Sigmoid colon (tissue), 7 donors: Measurements from ENCODE around the gene SPEN. TPM values are rescaled to one million over a fixed set of nuclear protein-coding genes. Genes with fewer than 3 reads are reported as not detected.
"Not testable (repeated sequence)": the region's sequence is repeated elsewhere in the genome, so short reads cannot be mapped to it uniquely, and the experiment has no call there.

Source experiments
- DNase-seq: peaks from one replicate; pipeline ENCODE4 v3.0.0-alpha.2; 2019
- H3K27ac ChIP-seq, 4 donors: fragments of 200-600 bp; sonication (generic); one replicate each; pipeline ENCODE4 v1.5.1; 2016 to 2019; ENCODE audit warnings: mild to moderate bottlenecking in 1 of 4
- H3K27me3 ChIP-seq, 3 donors: fragments of 200-600 bp; sonication (generic); one replicate each; pipeline ENCODE4 v1.5.1; 2019; ENCODE audit warnings: mild to moderate bottlenecking in 1 of 3
- H3K36me3 ChIP-seq, 4 donors: fragments of 200-600 bp; sonication (generic); one replicate each; pipeline ENCODE4 v1.5.1; 2016 to 2019
- H3K4me1 ChIP-seq, 4 donors: fragments of 200-600 bp; sonication (generic); one replicate each; pipeline ENCODE4 v1.5.1; 2017 to 2019
- H3K4me3 ChIP-seq, 4 donors: fragments of 200-600 bp; sonication (generic); one replicate each; pipeline ENCODE4 v1.5.1; 2017 to 2019; ENCODE audit warnings: mild to moderate bottlenecking in 2 of 4, moderate library complexity in 1 of 4
- H3K9me3 ChIP-seq, 4 donors: fragments of 200-600 bp in 3 of 4; sonication (generic) in 3 of 4; one replicate each; pipeline versions ENCODE4 v1.5.1 to v1.6.1; 2013 to 2019
- EP300 ChIP-seq, 4 donors: sonication (generic); formaldehyde crosslinking; IDR thresholded peaks; one replicate each; pipeline ENCODE4 v1.6.1; 2017; ENCODE audit warnings: antibody characterized with exemption in 4 of 4
- POLR2A ChIP-seq, 2 donors: fragments of 450-650 bp; IDR thresholded peaks; one replicate each; pipeline ENCODE4 v1.6.1; 2016; ENCODE audit warnings: antibody characterized with exemption in 2 of 2, mild to moderate bottlenecking in 2 of 2, moderate library complexity in 2 of 2
- POLR2AphosphoS5 ChIP-seq, 4 donors: sonication (generic); formaldehyde crosslinking; IDR thresholded peaks; one replicate each; pipeline ENCODE4 v1.6.1; 2017; ENCODE audit warnings: antibody characterized with exemption in 4 of 4
- WGBS, 2 donors: extraction: QIAGEN DNeasy Blood & Tissue Kit; methylation state at CpG; one replicate each; pipeline ENCODE4 v1.1.7; 2013; 5-methylcytosine and 5-hydroxymethylcytosine counted together
- intact Hi-C: fragments of 100-400 bp; cut with DNase I; formaldehyde crosslinking; loops from one replicate; pipeline ENCODE4 v1.15.1; 2023
- polyA plus RNA-seq, 3 donors: library from polyadenylated mRNA; stranded (reverse); fragments of 200-250 nt; gene quantifications; one replicate each; pipeline ENCODE4 v1.2.3, GENCODE V29; 2013
- total RNA-seq, 4 donors: library from RNA; depleted of rRNA; stranded (reverse); fragments of >200 nt; gene quantifications; one replicate each; pipeline ENCODE4 v1.1.0, GENCODE V29; 2016
- TF ChIP-seq, protein P1 (sequence below), 4 experiments: fragments of 450-650 bp in 3 of 4; fragments of 200-600 bp in 1 of 4; IDR thresholded peaks; one replicate each; pipeline ENCODE4 v1.5.1; 2016 to 2019; ENCODE audit warnings: antibody characterized with exemption in 4 of 4, mild to moderate bottlenecking in 3 of 4, moderate library complexity in 2 of 4
- donor health status: healthy with polysubstance abuse.
- donor health status: Bipolar disorder and iron deficiency.
- donor health status: healthy.

The SPEN gene
- total and polyA plus RNA-seq, 7 donors, result 7.4 to 38.5 (median 20.7) TPM

DNA sequence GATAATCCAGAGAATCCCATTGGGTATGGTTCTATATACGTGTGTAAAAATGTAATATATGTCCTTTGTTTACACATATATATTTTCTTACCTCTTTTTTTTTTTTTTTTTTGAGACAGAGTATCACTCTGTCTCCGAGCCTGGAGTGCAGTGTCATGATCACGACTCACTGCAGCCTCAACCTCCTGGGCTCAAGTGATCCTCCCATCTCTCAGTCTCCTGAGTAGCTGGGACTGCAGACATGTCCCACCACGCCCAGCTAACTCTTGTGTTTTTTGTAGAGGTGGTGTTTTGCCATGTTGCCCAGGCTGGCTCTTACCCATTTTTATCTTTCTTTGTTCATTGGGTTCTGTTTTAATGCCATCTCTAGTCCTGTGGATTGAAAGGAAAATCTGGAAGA, 68.9 kb downstream of the SPEN start:
- intact Hi-C loops, result no loop called here

DNA sequence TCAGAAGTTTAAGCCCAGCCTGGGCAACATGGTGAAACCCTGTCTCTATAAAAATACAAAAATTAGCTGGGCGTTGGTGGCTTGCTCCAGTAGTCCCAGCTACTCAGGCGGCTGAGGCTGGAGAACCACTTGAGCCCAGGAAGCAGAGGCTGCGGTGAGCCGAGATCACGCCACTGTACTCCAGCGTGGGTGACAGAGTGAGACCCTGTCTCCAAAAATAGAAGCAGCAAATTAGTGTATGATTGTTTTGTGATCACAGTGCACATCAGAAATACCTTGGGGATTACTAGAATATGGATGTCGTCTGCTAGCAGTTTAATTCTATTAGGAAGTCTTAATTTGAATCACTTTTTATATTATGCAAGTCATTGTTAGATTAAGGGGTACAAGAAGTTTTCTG, 69.4 kb downstream of the SPEN start:
- peaks cover 6 to 81% (median 20%) of the 10 kb centered on the region in 4 donors for H3K36me3 ChIP-seq
- intact Hi-C loops, result no loop called here
- no peak overlapping the region for H3K4me3 ChIP-seq
- H3K27me3 ChIP-seq, result no peaks in the 10 kb centered on the region
- peaks cover 0 to 18% (median 11%) of the 10 kb centered on the region in 4 donors for H3K4me1 ChIP-seq
- no peaks in the 10 kb centered on the region for H3K9me3 ChIP-seq
- H3K27ac ChIP-seq, result peak overlapping the region in 3 of 4 donors; percentile 8 to 51 (median 33)
- no peak for DNase-seq
- WGBS, 2 donors, result 67 to 87% methylated on average over 7 of the region's 7 CpGs
- TF ChIP-seq POLR2A (IDR thresholded peaks at IDR 0.05), result no peak
- TF ChIP-seq POLR2AphosphoS5 (IDR thresholded peaks at IDR 0.05), result no peak
- no peak for TF ChIP-seq EP300 (IDR thresholded peaks at IDR 0.05)
- TF ChIP-seq, protein P1, sequence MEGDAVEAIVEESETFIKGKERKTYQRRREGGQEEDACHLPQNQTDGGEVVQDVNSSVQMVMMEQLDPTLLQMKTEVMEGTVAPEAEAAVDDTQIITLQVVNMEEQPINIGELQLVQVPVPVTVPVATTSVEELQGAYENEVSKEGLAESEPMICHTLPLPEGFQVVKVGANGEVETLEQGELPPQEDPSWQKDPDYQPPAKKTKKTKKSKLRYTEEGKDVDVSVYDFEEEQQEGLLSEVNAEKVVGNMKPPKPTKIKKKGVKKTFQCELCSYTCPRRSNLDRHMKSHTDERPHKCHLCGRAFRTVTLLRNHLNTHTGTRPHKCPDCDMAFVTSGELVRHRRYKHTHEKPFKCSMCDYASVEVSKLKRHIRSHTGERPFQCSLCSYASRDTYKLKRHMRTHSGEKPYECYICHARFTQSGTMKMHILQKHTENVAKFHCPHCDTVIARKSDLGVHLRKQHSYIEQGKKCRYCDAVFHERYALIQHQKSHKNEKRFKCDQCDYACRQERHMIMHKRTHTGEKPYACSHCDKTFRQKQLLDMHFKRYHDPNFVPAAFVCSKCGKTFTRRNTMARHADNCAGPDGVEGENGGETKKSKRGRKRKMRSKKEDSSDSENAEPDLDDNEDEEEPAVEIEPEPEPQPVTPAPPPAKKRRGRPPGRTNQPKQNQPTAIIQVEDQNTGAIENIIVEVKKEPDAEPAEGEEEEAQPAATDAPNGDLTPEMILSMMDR (IDR thresholded peaks at IDR 0.05), result no peak

More for the DNA sequence above, 68.9 kb downstream of the SPEN start:
- H3K4me3 ChIP-seq, result peak overlapping the region in 2 of 4 donors; percentile 16 to 17
- 82% methylated on average over 4 of the region's 4 CpGs for WGBS, 2 donors
- no peaks in the 10 kb centered on the region for H3K27me3 ChIP-seq
- H3K36me3 ChIP-seq, result peaks cover 9 to 81% (median 22%) of the 10 kb centered on the region in 4 donors
- no peak for DNase-seq
- TF ChIP-seq, protein P1 (IDR thresholded peaks at IDR 0.05), result no peak
- TF ChIP-seq EP300 (IDR thresholded peaks at IDR 0.05), result no peak
- TF ChIP-seq POLR2AphosphoS5 (IDR thresholded peaks at IDR 0.05), result no peak
- no peak for TF ChIP-seq POLR2A (IDR thresholded peaks at IDR 0.05)
- no peaks in the 10 kb centered on the region for H3K9me3 ChIP-seq
- peaks cover 0 to 18% (median 11%) of the 10 kb centered on the region in 4 donors for H3K4me1 ChIP-seq
- H3K27ac ChIP-seq, result peak overlapping the region in 3 of 4 donors; percentile 8 to 51 (median 33)

DNA sequence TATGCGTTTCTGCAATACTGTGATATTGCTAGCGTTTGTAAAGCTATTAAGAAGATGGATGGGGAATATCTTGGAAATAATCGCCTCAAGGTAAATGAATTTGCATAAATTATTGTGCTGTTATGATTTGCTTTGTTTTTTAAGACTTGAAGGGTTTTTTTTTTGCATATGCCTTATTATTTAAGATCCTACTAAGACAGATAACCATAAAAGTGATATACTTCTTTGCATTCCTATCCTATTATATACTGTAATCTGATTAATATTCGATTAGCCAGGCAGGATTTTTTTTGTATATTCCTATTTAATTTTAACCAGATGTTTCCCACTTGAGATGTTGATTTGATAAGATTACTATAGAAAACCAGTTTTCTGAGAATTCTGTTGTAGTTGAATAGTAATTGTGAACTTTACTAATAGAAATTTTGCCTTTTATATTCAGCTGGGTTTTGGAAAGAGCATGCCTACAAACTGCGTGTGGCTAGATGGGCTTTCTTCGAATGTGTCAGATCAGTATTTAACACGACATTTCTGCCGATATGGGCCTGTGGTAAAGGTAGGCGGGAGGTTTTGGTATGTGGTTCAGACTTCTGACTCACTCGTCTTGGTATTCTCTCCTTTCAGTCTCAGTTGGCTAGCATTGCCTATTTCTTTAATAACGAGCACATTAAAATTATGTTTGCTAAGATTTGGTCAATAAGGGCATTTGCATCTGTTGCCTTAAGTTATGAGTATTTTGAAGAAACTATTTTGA, 71.6 kb downstream of the SPEN start:
- WGBS, 2 donors, result 80 to 91% methylated on average over 11 of the region's 11 CpGs

DNA sequence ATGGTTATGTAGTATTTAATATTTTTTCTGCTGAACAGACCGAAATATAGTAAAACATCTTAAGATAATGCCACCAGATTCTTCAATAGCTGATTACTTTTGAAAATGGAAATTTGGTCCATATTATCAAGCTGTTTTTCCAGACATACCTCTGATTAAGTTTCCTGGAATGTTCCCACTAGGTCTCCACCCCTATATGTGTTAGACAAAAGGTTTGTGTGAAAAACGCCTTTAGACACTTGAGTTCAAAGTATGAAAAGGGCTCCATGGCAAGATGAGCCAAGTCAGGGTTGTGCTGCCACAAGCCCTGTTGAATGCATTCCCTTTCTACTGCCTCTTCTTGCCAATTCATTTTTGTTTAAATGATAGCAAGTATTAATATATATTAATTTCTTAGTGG, 75.7 kb downstream of the SPEN start:
- no peaks in the 10 kb centered on the region for H3K4me1 ChIP-seq
- no peaks in the 10 kb centered on the region for H3K9me3 ChIP-seq
- peaks cover 15 to 92% (median 38%) of the 10 kb centered on the region in 4 donors for H3K36me3 ChIP-seq
- TF ChIP-seq, protein P1 (IDR thresholded peaks at IDR 0.05), result no peak
- no peak for TF ChIP-seq POLR2A (IDR thresholded peaks at IDR 0.05)
- no peak for TF ChIP-seq EP300 (IDR thresholded peaks at IDR 0.05)
- no peak for TF ChIP-seq POLR2AphosphoS5 (IDR thresholded peaks at IDR 0.05)
- no peaks in the 10 kb centered on the region for H3K27me3 ChIP-seq
- intact Hi-C loops, result no loop called here
- H3K4me3 ChIP-seq, result no peak overlapping the region
- no peak for DNase-seq
- H3K27ac ChIP-seq, result no peak overlapping the region
- 91% methylated on average over 2 of the region's 2 CpGs for WGBS, 2 donors

More for the DNA sequence above, 71.6 kb downstream of the SPEN start:
- Histone ChIP-seq H3K27ac (no peak overlapping the region), H3K4me1 (peaks cover 0 to 18% (median 11%) of the 10 kb centered on the region in 4 donors), H3K36me3 (peaks cover 11 to 81% (median 25%) of the 10 kb centered on the region in 4 donors), H3K9me3 (no peaks in the 10 kb centered on the region), H3K27me3 (no peaks in the 10 kb centered on the region), H3K4me3 (no peak overlapping the region)
- TF ChIP-seq, protein P1 (IDR thresholded peaks at IDR 0.05), result no peak
- TF ChIP-seq POLR2AphosphoS5 (IDR thresholded peaks at IDR 0.05) (no peak), POLR2A (IDR thresholded peaks at IDR 0.05) (no peak), EP300 (IDR thresholded peaks at IDR 0.05) (no peak)
- intact Hi-C loops, result no loop called here
- DNase-seq, result no peak

DNA sequence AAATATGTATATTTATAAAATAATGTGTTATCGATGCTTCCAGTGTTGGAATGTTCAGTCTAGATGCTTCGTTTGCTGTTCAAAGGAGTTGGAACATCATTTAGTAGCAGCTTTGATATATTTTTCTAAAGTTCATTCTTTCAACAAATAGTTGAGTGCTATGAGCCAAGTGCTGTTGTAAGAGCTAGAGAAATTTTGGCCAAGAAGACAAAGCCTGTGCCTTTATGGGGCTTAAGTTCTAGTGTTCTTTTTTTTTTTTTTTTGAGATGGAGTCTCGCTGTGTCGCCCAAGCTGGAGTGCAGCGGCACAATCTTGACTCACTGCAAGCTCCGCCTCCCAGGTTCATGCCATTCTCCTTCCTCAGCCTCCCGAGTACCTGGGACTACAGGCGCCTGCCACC, 78.9 kb downstream of the SPEN start:
- WGBS, 2 donors, result 87 to 91% methylated on average over 8 of the region's 8 CpGs
- H3K27ac ChIP-seq, intact Hi-C loops, H3K4me1 ChIP-seq, H3K27me3 ChIP-seq, H3K9me3 ChIP-seq, H3K4me3 ChIP-seq, DNase-seq: not testable (repeated sequence)
- H3K36me3 ChIP-seq, result peaks cover 32 to 98% (median 57%) of the 10 kb centered on the region in 4 donors
